Daoy (cell line): Measurements from ENCODE around the gene TNXB. TPM values are rescaled to one million over a fixed set of nuclear protein-coding genes. Genes with fewer than 3 reads are reported as not detected.
A peak's percentile ranks its signal among the peaks of the same experiment; 100 is the strongest.
"Not testable (repeated sequence)": the region's sequence is repeated elsewhere in the genome, so short reads cannot be mapped to it uniquely, and the experiment has no call there.

ENCODE experiments used
- DNase-seq: peaks from one replicate; pipeline ENCODE4 v3.0.0-alpha.2; 2015; ENCODE audit warnings: low read depth
- total RNA-seq: library from RNA; depleted of rRNA; stranded (reverse); fragments of >200 nt; shearing (Covaris generic); gene quantifications from 2 replicates; pipeline ENCODE4 v1.2.3, GENCODE V29; 2014

The TNXB gene
- total RNA-seq, 1 experiment from 2014 or later, result 0.11 TPM

- no peak for DNase-seq
Observed at GRCh38 chr6:32083812-32084768, 25.0 kb downstream of the TNXB start.

DNA sequence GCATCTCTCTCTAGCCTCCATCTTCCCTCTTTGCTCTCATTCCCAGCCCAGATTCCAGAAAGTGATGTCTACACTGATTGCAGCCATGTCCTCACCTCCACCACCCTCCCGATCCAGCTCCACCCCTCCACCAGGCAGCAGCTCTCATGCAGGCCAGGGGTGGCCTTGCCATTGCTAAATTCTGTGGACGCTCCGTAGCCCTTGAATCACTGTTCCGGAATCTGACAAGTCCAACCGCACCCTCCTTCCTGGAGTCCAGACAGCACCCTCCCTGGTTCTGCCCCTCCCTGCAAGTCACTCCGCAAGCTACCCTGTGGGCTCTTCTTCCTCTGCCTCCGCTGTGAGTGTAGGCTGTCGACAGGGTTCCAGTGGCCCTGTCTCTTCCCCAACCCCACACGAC, 26.2 kb downstream of the TNXB start:
- DNase-seq, result peak; percentile 94

- DNase-seq, result peak; percentile 32
Observed at GRCh38 chr6:32082478-32082877, 26.7 kb downstream of the TNXB start.

DNA sequence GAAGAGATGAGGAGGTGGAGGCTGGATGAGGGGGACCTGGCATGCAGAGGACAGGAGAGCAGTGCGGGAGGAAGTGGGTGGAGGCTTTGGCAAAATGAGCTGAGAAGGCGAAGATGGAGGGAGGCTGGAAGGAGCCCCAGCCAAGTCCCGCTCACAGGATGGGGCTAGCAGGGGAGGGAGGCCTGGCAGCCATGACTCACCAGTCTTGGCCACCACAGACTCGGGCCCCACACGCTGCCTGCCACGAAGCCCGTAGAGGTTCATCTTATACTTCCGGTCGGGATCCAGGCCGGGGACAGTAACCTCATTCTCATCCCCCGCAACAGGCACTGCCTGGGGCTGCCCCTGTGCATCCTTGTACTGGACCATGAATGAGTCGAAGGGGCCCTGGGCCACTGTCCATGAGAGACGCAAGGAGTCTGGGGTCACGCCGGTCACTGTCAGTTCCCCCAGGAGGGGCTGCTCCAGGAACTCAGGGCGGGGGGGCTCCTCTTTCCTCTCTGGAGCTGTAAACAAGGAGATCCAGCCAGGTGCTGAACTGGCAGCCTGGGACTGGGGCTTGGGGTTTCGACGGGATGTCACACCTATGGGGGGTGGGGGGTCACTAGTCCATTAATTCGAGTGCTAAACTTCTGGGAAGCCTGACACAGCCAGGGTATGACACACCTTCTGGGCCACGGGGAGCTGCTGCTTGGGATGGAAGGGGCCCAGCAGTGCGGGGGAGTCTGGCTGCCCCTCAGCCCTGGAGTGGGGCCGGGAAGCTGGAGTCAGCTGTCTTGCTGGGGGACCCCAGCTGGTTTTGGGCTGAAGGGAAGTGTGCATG, 27.8 kb downstream of the TNXB start:
- DNase-seq, result peak; percentile 99

DNA sequence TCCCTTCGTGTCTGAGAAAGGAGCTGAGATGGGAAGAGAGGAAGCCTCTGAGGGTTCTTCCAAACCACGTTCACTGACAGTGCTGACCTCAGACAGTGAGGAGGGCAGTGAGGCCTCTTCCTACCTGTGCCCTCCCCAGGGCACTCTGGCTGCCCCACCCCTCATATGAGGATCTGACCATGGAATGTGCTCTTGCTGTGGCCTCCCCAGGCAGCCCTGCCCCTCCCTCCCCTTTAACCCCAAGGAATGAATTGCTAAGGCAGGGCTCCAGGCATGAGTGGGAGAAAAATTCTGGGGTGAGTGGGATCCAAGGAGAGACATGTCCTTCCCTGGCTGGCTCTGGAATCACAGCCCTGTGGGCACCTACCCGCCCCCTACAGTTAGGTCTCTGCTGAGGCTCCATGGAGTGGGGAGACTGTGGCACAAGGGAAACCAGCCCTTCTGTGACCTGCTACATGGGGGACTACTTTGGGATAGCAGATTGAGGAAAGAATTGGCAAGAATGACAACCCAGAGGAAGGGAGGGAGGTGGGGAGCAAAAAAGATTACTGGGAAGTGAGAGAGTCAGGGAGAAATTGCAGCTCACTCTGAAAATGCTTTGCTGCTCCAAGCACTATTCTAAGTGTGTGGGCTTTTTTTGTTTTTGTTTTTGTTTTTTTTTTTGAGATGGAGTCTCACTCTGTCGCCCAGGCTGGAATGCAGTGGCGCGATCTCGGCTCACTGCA, 29.4 kb downstream of the TNXB start:
- no peak for DNase-seq

GRCh38 chr6:32076321-32076809, 32.8 kb downstream of the TNXB start:
- DNase-seq, result peak; percentile 89

DNA sequence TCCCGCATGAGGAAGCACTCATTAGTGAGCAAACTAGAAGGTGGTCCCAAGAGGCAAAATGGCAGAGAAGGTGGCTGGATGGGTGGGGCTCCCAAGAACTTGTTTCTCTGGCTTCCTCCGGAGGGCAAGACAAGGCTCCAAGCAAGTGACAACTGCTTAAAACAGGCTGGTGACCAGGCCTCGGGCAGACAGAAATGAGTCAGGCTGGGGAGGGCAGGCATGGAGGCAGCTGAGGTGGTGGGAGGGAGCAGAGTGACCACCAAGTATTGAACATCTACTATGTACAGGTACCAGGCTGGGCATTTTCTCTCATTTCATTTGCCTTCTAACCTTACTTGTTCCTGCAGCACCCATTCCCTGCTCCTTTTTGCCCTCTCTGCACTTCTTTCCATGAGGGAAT, 33.4 kb downstream of the TNXB start:
- DNase-seq, result peak; percentile 44

- no peak for DNase-seq
Observed at GRCh38 chr6:32074996-32075532, 34.1 kb downstream of the TNXB start.

DNA sequence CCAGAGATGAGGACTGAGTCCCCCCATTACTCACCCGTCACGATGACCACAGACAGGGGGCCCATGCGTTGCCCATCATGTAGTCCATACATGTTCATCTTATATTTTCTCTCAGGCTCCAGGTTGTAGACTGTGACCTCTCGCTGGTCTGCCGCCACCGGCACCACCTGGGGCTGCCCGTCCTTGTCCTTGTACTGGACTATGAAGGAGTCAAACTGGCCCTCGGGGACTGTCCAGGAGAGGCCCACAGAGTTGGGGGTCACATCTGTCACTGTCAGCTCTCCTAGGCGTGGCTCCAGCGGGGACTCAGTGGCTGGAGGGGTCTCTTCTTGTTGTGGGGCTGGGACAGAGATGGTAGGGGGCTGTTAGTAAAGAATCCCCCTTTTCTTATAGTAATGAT, 35.5 kb downstream of the TNXB start:
- no peak for DNase-seq

DNA sequence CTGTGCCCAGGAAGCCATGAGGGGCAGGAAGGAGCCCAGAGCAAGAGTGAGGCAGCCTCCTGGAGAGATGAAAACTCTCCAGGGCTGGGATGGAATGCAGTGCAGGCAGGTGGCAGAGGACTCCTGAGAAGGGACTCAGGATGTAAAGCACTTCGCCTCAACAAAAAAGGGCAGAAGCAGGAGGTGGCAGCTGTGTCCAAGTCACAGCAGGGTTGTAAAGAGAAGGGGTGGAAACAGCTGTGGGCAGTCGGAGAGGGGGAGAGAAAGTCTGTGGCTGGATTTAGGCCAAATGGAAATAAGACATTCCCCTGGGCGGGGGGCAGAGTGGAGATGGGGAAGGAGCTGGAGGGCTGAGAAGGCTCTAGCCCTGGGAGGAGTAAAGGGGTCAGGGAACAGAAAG, 36.0 kb downstream of the TNXB start:
- DNase-seq, result no peak

GRCh38 chr6:32070814-32071543, 38.2 kb downstream of the TNXB start:
- DNase-seq, result no peak

DNA sequence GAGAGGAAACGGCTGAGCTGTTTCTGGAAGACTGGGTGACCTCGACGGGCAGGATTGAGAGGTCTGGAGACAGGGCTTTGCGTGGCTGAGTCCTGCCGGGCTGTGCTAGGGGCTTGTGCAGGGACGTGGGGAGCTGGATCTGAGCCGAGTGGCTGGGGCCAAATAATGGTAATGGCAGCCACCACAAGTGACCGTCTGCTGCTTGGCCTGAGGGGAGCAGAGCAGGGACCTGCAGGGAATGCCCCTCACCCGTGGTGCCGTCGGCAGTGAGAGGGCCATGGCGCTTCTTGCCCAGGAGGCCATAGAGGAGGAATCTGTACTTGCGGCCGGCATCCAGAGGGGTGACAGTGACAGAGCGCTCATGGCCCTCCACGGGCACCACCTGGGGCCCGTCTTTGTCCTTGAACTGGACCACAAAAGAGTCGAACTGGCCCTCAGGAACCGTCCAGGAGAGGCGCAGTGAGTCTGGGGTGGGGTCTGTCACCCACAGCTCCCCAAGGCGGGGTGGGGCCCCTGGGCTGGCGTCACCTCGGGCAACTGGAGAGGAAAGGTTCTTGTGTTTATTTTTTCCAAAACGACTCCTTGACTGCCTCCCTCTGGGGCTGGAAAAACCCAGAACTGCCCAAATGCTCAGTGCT, 39.1 kb downstream of the TNXB start:
- DNase-seq, result no peak

- no peak for DNase-seq
Observed at GRCh38 chr6:32069460-32069859, 39.7 kb downstream of the TNXB start.

GRCh38 chr6:32068867-32069266, 40.3 kb downstream of the TNXB start:
- DNase-seq, result no peak

GRCh38 chr6:32068315-32068714, 40.8 kb downstream of the TNXB start:
- DNase-seq, result not testable (repeated sequence)

DNA sequence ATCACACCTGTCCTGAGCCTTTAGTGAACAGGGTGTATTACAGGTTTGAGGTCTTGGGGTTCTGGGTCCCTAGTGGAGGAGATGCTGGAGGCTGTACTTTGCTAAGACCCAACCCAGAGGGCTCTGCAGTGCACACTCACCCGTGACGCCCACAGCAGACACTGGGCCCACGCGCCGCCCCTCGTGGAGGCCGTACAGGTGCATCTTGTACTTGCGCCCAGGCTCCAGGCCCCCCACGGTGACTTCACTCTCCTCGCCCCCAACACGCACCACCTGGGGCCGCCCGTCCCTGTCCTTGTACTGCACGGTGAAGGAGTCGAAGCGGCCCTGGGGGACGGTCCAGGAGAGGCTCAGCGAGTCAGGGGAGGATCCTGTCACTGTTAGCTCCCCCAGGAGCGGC, 41.6 kb downstream of the TNXB start:
- not testable (repeated sequence) for DNase-seq

DNA sequence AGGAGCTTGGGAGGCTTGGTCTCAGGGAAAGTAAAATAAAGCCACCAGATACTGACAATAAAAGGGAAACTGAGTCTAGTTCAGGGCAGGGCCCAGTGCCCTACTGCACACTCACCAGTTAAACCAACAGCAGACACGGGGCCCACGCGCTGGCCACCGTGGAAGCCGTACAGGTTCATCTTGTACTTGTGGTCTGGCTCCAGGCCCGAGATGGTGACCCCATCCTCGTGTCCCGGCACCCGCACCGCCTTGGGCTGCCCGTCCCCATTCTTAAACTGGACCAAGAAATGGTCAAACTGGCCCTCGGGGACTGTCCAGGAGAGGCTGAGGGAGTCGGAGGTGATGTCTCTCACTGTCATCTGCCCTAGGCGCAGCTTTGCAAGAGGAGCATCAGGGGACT, 44.4 kb downstream of the TNXB start:
- no peak for DNase-seq

GRCh38 chr6:32060966-32061655, 48.0 kb downstream of the TNXB start:
- DNase-seq, result no peak

DNA sequence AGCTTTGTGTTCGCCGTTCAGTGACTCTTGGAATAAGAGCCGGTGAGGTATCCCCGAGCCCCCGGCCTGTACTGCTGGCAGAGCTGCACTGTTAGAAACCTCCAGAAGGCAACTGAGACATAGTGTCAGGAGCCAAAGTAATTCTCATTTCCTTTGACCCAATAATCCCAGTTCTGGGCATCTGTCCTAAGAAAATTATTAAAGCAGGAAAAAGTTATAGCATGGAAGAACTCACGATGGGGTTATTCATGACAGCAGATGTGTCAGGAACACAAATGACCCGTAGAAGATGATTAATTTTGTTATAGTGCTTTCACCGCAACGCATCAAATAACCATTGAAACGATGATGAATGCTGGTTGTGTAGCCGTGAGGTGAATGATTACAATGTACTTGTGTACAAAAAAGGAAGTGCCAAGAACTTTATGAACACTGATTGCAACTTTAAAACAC, 50.6 kb downstream of the TNXB start:
- DNase-seq, result peak; percentile 32

GRCh38 chr6:32057966-32058365, 51.2 kb downstream of the TNXB start:
- DNase-seq, result no peak
